ENCODE results near the gene C1RL. TPM values are rescaled to one million over a fixed set of nuclear protein-coding genes. Genes with fewer than 3 reads are reported as not detected.

Gene C1RL
- total RNA-seq, 1 donor from 2014 or later, result 11.0 TPM

DNA sequence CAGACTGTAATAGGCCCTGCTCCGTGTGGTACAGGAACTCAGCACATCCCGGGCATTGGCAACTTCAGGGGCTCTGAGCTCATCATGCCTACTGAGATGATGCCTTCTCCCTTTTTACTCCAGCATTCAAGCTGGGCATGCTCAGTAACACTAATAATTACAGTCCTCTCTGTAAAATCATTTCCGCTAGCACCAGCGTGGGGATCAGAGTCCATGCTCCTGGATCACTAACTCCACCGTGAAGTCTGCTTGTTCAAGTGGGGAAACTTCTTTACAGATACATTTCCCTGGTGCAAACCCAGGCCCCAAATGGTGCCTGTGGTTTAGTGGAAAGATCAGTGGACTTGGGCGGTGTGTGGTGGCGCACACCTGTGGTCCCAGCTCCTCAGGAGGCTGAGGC, 37.9 kb upstream of the C1RL start:
- Histone ChIP-seq H2AFZ (ENCODE audit: low read depth, low read length) (no peak overlapping the region), H4K20me1 (ENCODE audit: insufficient read depth, low read length) (no peaks in the 10 kb centered on the region), H3K36me3 (ENCODE audit: insufficient read depth, low read length) (peaks cover 3% of the 10 kb centered on the region), H3K79me2 (ENCODE audit: insufficient read depth, low read length) (no peaks in the 10 kb centered on the region), H3K9me3 (ENCODE audit: insufficient read depth, low read depth, low read length) (no peaks in the 10 kb centered on the region), H3K4me1 (ENCODE audit: insufficient read depth, low read length) (no peaks in the 10 kb centered on the region), H3K4me3 (ENCODE audit: insufficient read depth, low read depth, low read length) (no peak overlapping the region), H3K27ac (ENCODE audit: low read depth, low read length) (no peak overlapping the region), H3K27me3 (ENCODE audit: insufficient read depth, low read length) (no peaks in the 10 kb centered on the region), H3K4me2 (ENCODE audit: low read length) (no peak overlapping the region), H3K9ac (ENCODE audit: low read length) (no peak overlapping the region)
- Mint-ChIP-seq H3K4me3 (ENCODE audit: unreplicated experiment) (no peak overlapping the region), H3K9me3 (ENCODE audit: unreplicated experiment) (peaks cover 2% of the 10 kb centered on the region), H3K27me3 (ENCODE audit: low read depth, unreplicated experiment) (no peaks in the 10 kb centered on the region), H3K4me1 (ENCODE audit: low read depth, unreplicated experiment) (peaks cover 8% of the 10 kb centered on the region), H3K27ac (ENCODE audit: unreplicated experiment) (no peak overlapping the region), H3K36me3 (ENCODE audit: low read depth, unreplicated experiment) (peaks cover 24% of the 10 kb centered on the region)
- no peak for DNase-seq (ENCODE audit: low read depth)
- no peak for TF ChIP-seq EZH2 (IDR thresholded peaks at IDR 0.05; ENCODE audit: insufficient read depth, low read length)
- no peak for TF ChIP-seq CTCF (IDR thresholded peaks at IDR 0.05; ENCODE audit: insufficient read depth, low read depth, low read length)
- FAIRE-seq, result no peak

DNA sequence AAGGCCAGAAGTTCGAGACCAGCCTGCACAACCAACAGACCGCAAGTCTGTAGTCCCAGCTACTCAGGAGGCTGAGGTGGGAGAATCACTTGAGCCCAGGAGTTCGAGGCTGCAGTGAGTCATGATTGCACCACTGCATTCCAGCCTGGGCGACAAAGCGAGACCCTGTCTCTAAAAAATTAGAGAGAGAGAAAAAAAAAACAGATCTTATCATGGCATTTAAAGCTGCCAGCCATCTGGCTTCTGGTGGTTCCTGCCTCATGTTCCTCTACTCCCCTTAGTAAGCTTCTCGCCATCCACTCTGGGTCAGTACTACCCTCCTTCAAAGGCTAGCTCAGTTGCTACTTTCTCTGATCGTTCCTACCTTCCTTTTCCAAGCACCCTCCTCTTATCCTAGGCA, 37.2 kb upstream of the C1RL start:
- Histone ChIP-seq H3K36me3 (ENCODE audit: insufficient read depth, low read length) (peaks cover 3% of the 10 kb centered on the region), H3K9ac (ENCODE audit: low read length) (no peak overlapping the region), H2AFZ (ENCODE audit: low read depth, low read length) (no peak overlapping the region), H3K27ac (ENCODE audit: low read depth, low read length) (no peak overlapping the region), H3K4me2 (ENCODE audit: low read length) (no peak overlapping the region), H4K20me1 (ENCODE audit: insufficient read depth, low read length) (no peaks in the 10 kb centered on the region), H3K4me1 (ENCODE audit: insufficient read depth, low read length) (no peaks in the 10 kb centered on the region), H3K79me2 (ENCODE audit: insufficient read depth, low read length) (no peaks in the 10 kb centered on the region), H3K27me3 (ENCODE audit: insufficient read depth, low read length) (no peaks in the 10 kb centered on the region), H3K4me3 (ENCODE audit: insufficient read depth, low read depth, low read length) (no peak overlapping the region), H3K9me3 (ENCODE audit: insufficient read depth, low read depth, low read length) (no peaks in the 10 kb centered on the region)
- DNase-seq (ENCODE audit: low read depth) (no peak), FAIRE-seq (no peak)
- H3K27ac Mint-ChIP-seq (ENCODE audit: unreplicated experiment), result no peak overlapping the region
- H3K27me3 Mint-ChIP-seq (ENCODE audit: low read depth, unreplicated experiment), result no peaks in the 10 kb centered on the region
- H3K36me3 Mint-ChIP-seq (ENCODE audit: low read depth, unreplicated experiment), result peaks cover 29% of the 10 kb centered on the region
- peaks cover 8% of the 10 kb centered on the region for H3K4me1 Mint-ChIP-seq (ENCODE audit: low read depth, unreplicated experiment)
- H3K4me3 Mint-ChIP-seq (ENCODE audit: unreplicated experiment), result no peak overlapping the region
- TF ChIP-seq EZH2 (IDR thresholded peaks at IDR 0.05; ENCODE audit: insufficient read depth, low read length) (no peak), CTCF (IDR thresholded peaks at IDR 0.05; ENCODE audit: insufficient read depth, low read depth, low read length) (no peak)
- peaks cover 2% of the 10 kb centered on the region for H3K9me3 Mint-ChIP-seq (ENCODE audit: unreplicated experiment)

GRCh38 chr12:7145671-7146070, 36.7 kb upstream of the C1RL start:
- no peak overlapping the region for H2AFZ ChIP-seq (ENCODE audit: low read depth, low read length)
- Mint-ChIP-seq H3K9me3 (ENCODE audit: unreplicated experiment) (peaks cover 2% of the 10 kb centered on the region), H3K27ac (ENCODE audit: unreplicated experiment) (no peak overlapping the region), H3K27me3 (ENCODE audit: low read depth, unreplicated experiment) (no peaks in the 10 kb centered on the region), H3K4me3 (ENCODE audit: unreplicated experiment) (no peak overlapping the region), H3K36me3 (ENCODE audit: low read depth, unreplicated experiment) (peaks cover 32% of the 10 kb centered on the region), H3K4me1 (ENCODE audit: low read depth, unreplicated experiment) (peaks cover 8% of the 10 kb centered on the region)
- H3K4me3 ChIP-seq (ENCODE audit: insufficient read depth, low read depth, low read length), result no peak overlapping the region
- peaks cover 3% of the 10 kb centered on the region for H3K36me3 ChIP-seq (ENCODE audit: insufficient read depth, low read length)
- no peak for TF ChIP-seq CTCF (IDR thresholded peaks at IDR 0.05; ENCODE audit: insufficient read depth, low read depth, low read length)
- no peak for TF ChIP-seq EZH2 (IDR thresholded peaks at IDR 0.05; ENCODE audit: insufficient read depth, low read length)
- H3K27me3 ChIP-seq (ENCODE audit: insufficient read depth, low read length), result no peaks in the 10 kb centered on the region
- DNase-seq (ENCODE audit: low read depth) (no peak), FAIRE-seq (no peak)
- no peak overlapping the region for H3K4me2 ChIP-seq (ENCODE audit: low read length)
- no peak overlapping the region for H3K27ac ChIP-seq (ENCODE audit: low read depth, low read length)
- H4K20me1 ChIP-seq (ENCODE audit: insufficient read depth, low read length), result no peaks in the 10 kb centered on the region
- H3K9me3 ChIP-seq (ENCODE audit: insufficient read depth, low read depth, low read length), result no peaks in the 10 kb centered on the region
- H3K4me1 ChIP-seq (ENCODE audit: insufficient read depth, low read length), result no peaks in the 10 kb centered on the region
- H3K79me2 ChIP-seq (ENCODE audit: insufficient read depth, low read length), result no peaks in the 10 kb centered on the region
- H3K9ac ChIP-seq (ENCODE audit: low read length), result no peak overlapping the region

Measured in astrocyte (in vitro differentiated cells and primary cell).